MM.1S (cell line): ENCODE measurements around the gene APH1B.

Experiments
- EZH2 ChIP-seq: fragments of 300-600 bp; sonication (generic); optimal IDR thresholded peaks from 2 replicates; pipeline ENCODE3; 2017; ENCODE audit warnings: low read depth, mild to moderate bottlenecking, antibody characterized with exemption, low read length, mixed read lengths
- EZH2phosphoT487 ChIP-seq: fragments of 300-600 bp; sonication (generic); IDR thresholded peaks from 2 replicates; pipeline ENCODE4 v1.6.1; 2018; ENCODE audit warnings: antibody characterized with exemption, low read length
- TF ChIP-seq, protein P1 (sequence below): fragments of 300-600 bp; sonication (generic); IDR thresholded peaks from 2 replicates; pipeline ENCODE4 v1.5.1; 2016; ENCODE audit warnings: antibody characterized with exemption, low read length, mixed read lengths

DNA sequence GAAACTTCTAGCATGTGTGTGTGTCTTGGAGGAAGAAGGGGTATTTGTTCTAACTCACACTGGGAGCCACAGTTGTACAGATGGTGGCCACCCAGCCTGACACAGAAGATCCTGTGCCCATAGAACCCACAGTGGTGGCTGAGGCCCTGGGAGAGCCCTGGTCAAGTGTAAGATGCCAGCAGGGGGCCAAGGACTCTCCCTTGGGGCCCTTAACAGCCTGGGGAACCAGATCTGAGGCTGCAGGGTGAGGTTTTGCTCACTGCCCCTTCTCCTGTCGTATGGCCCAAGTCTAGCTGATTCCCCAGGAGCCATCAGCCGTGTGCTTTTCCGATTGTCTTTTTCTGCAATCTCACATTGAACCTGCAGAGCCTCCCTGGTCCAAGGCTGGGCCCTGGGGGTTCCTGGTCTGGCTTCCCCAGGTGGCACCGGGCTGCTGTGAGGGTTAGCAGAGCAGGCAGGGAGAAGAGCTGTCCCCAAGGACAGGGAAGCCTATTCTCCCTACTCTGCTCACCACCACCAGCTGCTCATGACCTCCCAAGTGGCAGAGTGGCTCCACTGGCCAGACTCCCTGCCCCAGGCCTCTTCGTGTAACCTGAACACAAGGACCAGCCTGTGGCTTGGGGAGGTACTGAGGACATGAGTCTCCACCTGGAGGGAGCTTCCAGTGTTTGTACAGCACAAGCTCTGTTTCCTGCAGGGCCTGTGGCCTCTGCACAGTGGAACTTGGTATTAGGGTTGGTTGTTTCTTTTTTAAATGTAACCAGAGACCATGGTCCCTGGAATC lies 52.4 kb downstream of the APH1B start:
- TF ChIP-seq, protein P1, sequence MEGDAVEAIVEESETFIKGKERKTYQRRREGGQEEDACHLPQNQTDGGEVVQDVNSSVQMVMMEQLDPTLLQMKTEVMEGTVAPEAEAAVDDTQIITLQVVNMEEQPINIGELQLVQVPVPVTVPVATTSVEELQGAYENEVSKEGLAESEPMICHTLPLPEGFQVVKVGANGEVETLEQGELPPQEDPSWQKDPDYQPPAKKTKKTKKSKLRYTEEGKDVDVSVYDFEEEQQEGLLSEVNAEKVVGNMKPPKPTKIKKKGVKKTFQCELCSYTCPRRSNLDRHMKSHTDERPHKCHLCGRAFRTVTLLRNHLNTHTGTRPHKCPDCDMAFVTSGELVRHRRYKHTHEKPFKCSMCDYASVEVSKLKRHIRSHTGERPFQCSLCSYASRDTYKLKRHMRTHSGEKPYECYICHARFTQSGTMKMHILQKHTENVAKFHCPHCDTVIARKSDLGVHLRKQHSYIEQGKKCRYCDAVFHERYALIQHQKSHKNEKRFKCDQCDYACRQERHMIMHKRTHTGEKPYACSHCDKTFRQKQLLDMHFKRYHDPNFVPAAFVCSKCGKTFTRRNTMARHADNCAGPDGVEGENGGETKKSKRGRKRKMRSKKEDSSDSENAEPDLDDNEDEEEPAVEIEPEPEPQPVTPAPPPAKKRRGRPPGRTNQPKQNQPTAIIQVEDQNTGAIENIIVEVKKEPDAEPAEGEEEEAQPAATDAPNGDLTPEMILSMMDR, result no peak
- TF ChIP-seq EZH2 (no peak), EZH2phosphoT487 (no peak)
